ENCODE data around the gene PPP1R14D.

PPP1R14D gene

DNA sequence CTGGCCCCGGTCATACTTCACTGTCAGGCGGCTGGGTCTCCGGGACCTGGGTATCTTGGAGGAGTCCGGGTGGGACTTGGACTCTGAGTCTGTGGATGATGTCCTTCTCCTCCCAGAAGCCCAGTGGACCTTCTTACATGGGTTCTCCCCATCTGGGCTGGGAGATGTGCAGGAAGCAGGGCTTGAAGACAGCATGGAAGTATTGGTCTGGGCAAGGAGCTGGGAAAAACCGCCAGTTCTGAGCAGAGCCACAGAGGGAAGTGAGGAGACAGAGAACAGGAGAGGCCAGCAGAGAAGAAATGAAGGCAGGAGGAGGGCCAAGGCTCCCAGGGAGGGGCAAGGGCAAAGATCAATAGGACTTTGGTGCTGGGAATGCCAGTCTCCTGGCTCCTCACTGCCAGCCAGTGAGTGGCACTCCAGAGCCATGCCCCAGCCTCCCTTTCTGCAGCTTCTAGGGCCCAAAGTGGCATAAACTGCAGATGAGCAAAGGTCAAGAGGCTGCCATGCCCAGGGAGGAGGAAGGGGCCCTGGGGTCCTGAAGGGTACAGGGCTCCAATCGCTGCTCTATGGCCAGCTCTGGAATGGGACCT is at the start of gene PPP1R14D:
Gene PPP1R14D (minus strand): TSS at position 262 of the 590 bp plus-strand sequence. CDS start 67 bp downstream, at position 195.
- DNase-seq (ENCODE audit: insufficient read length, low spot score) (no peak), FAIRE-seq (no peak)

GRCh38 chr15:40877694-40878093 is 49.2 kb upstream of the PPP1R14D start:
- FAIRE-seq = no peak
- TF ChIP-seq CTCF (IDR thresholded peaks at IDR 0.05; ENCODE audit: insufficient read depth, missing control alignments) = no peak
- no peak for DNase-seq (ENCODE audit: insufficient read length, low spot score)

More for the DNA sequence above, at the start of gene PPP1R14D:
- no peak for TF ChIP-seq CTCF (IDR thresholded peaks at IDR 0.05; ENCODE audit: insufficient read depth, missing control alignments)

GRCh38 chr15:40875991-40876730 is 47.7 kb upstream of the PPP1R14D start:
- no peak for TF ChIP-seq CTCF (IDR thresholded peaks at IDR 0.05; ENCODE audit: insufficient read depth, missing control alignments)
- DNase-seq (ENCODE audit: insufficient read length, low spot score) = no peak
- FAIRE-seq = no peak

GRCh38 chr15:40873694-40874561 is 45.4 kb upstream of the PPP1R14D start, which contains the start of gene RHOV:
TSS of gene RHOV (minus strand) at chr15:40874234. CDS start at chr15:40874139, 95 bp downstream.
- DNase-seq (ENCODE audit: insufficient read length, low spot score) = peak; percentile 87
- TF ChIP-seq CTCF (IDR thresholded peaks at IDR 0.05; ENCODE audit: insufficient read depth, missing control alignments) = peak; percentile 35
- no peak for FAIRE-seq

- FAIRE-seq = no peak
- TF ChIP-seq CTCF (IDR thresholded peaks at IDR 0.05; ENCODE audit: insufficient read depth, missing control alignments) = no peak
- peak; percentile 12 for DNase-seq (ENCODE audit: insufficient read length, low spot score)
These were observed 44.5 kb upstream of the PPP1R14D start for GRCh38 chr15:40872791-40873693.
